ENCODE measurements around the gene PTGS1.
"Not testable (repeated sequence)": the region's sequence is repeated elsewhere in the genome, so short reads cannot be mapped to it uniquely, and the experiment has no call there.

Gene PTGS1

GRCh38 chr9:122370869-122371755 lies at the start of gene PTGS1:
Gene PTGS1 (plus strand): TSS chr9:122371024. CDS start chr9:122371085, 61 bp downstream.
- no peak for DNase-seq (ENCODE audit: low spot score)

- no peak for DNase-seq (ENCODE audit: low spot score)
These were observed 48.3 kb upstream of the PTGS1 start for GRCh38 chr9:122322553-122322952.

- not testable (repeated sequence) for DNase-seq (ENCODE audit: low spot score)
These were observed 46.2 kb upstream of the PTGS1 start for GRCh38 chr9:122324665-122325064.

- DNase-seq (ENCODE audit: low spot score) = no peak
These were observed 45.7 kb upstream of the PTGS1 start for GRCh38 chr9:122325124-122325523.

GRCh38 chr9:122327175-122327574 lies 43.6 kb upstream of the PTGS1 start:
- DNase-seq (ENCODE audit: low spot score) = no peak

GRCh38 chr9:122329597-122329996 lies 41.2 kb upstream of the PTGS1 start:
- DNase-seq (ENCODE audit: low spot score) = no peak

GRCh38 chr9:122330466-122330865 lies 40.4 kb upstream of the PTGS1 start:
- DNase-seq (ENCODE audit: low spot score) = not testable (repeated sequence)

GRCh38 chr9:122331523-122331927 lies 39.3 kb upstream of the PTGS1 start:
- DNase-seq (ENCODE audit: low spot score) = no peak

GRCh38 chr9:122332083-122332482 lies 38.7 kb upstream of the PTGS1 start:
- no peak for DNase-seq (ENCODE audit: low spot score)

- DNase-seq (ENCODE audit: low spot score) = no peak
These were observed 38.2 kb upstream of the PTGS1 start for GRCh38 chr9:122332644-122333043.

GRCh38 chr9:122333169-122333808 lies 37.5 kb upstream of the PTGS1 start:
- DNase-seq (ENCODE audit: low spot score) = no peak

GRCh38 chr9:122334916-122335315 lies 35.9 kb upstream of the PTGS1 start:
- no peak for DNase-seq (ENCODE audit: low spot score)

- no peak for DNase-seq (ENCODE audit: low spot score)
These were observed 34.6 kb upstream of the PTGS1 start for GRCh38 chr9:122336189-122336588.

- no peak for DNase-seq (ENCODE audit: low spot score)
These were observed 33.8 kb upstream of the PTGS1 start for GRCh38 chr9:122336866-122337555.

- no peak for DNase-seq (ENCODE audit: low spot score)
These were observed 33.3 kb upstream of the PTGS1 start for GRCh38 chr9:122337556-122337929.

- no peak for DNase-seq (ENCODE audit: low spot score)
These were observed 32.3 kb upstream of the PTGS1 start for GRCh38 chr9:122338536-122338935.

GRCh38 chr9:122338994-122339393 lies 31.8 kb upstream of the PTGS1 start:
- peak; percentile 53 for DNase-seq (ENCODE audit: low spot score)

GRCh38 chr9:122339579-122339978 lies 31.2 kb upstream of the PTGS1 start:
- DNase-seq (ENCODE audit: low spot score) = no peak

- DNase-seq (ENCODE audit: low spot score) = no peak
These were observed 30.7 kb upstream of the PTGS1 start for GRCh38 chr9:122340161-122340560.

- no peak for DNase-seq (ENCODE audit: low spot score)
These were observed 28.3 kb upstream of the PTGS1 start for GRCh38 chr9:122342323-122343050.

- no peak for DNase-seq (ENCODE audit: low spot score)
These were observed 24.1 kb upstream of the PTGS1 start for GRCh38 chr9:122346478-122347347.
